WTC11 (cell line): ENCODE results near the gene LRRFIP2. TPM values are rescaled to one million over a fixed set of nuclear protein-coding genes. Genes with fewer than 3 reads are reported as not detected.

Experiments
- ATAC-seq: fragments of 200-7000 bp; cut with Tn5 transposase; 2 replicates; pipeline ENCODE4 v1.10.0; 2021; ENCODE audit warnings: mild to moderate bottlenecking, moderate library complexity
- CTCF ChIA-PET: fragments of 300-600 bp; sonication (Branson Sonifier 250); formaldehyde crosslinking; loops from one replicate; lab custom pipeline; 2021; ENCODE audit warnings: antibody characterized with exemption; lab: Charles Lee
- POLR2A ChIA-PET: fragments of 350-600 bp; sonication (Branson Sonifier 250); formaldehyde crosslinking; loops from one replicate; lab custom pipeline; 2021; ENCODE audit warnings: antibody characterized with exemption; lab: Charles Lee
- DNase-seq: peaks from one replicate; pipeline ENCODE4 v3.0.0; 2021; ENCODE audit warnings: low spot score
- H3K27ac Mint-ChIP-seq: 2 replicates; pipeline ENCODE4 v1.8.0; 2021; ENCODE audit warnings: mixed read lengths
- H3K27me3 Mint-ChIP-seq: 2 replicates; pipeline ENCODE4 v1.8.0; 2021; ENCODE audit warnings: low read depth, mild to moderate bottlenecking, moderate library complexity, mixed read lengths
- H3K36me3 Mint-ChIP-seq: 2 replicates; pipeline ENCODE4 v1.8.0; 2021; ENCODE audit warnings: mixed read lengths
- H3K4me1 Mint-ChIP-seq: 2 replicates; pipeline ENCODE4 v1.8.0; 2022; ENCODE audit warnings: mixed read lengths
- H3K4me3 Mint-ChIP-seq: 2 replicates; pipeline ENCODE4 v1.8.0; 2021; ENCODE audit warnings: mild to moderate bottlenecking, moderate library complexity, mixed read lengths
- H3K9me3 Mint-ChIP-seq: 2 replicates; pipeline ENCODE4 v1.8.0; 2021; ENCODE audit warnings: mixed read lengths
- CBFB ChIP-seq: sonication (generic); formaldehyde crosslinking; IDR thresholded peaks from 2 replicates; pipeline ENCODE4 v1.8.1; 2022; ENCODE audit warnings: mild to moderate bottlenecking, low read depth, missing genetic modification reagents
- E2F1 ChIP-seq: sonication (generic); formaldehyde crosslinking; IDR thresholded peaks from 2 replicates; pipeline ENCODE4 v1.8.0; 2022; ENCODE audit warnings: mild to moderate bottlenecking, missing genetic modification reagents
- E2F5 ChIP-seq: sonication (generic); formaldehyde crosslinking; IDR thresholded peaks from 2 replicates; pipeline ENCODE4 v1.8.1; 2022; ENCODE audit warnings: mild to moderate bottlenecking, moderate library complexity, missing genetic modification reagents
- ELF4 ChIP-seq: sonication (generic); formaldehyde crosslinking; IDR thresholded peaks from 2 replicates; pipeline ENCODE4 v1.8.1; 2022; ENCODE audit warnings: low read depth, mild to moderate bottlenecking, moderate library complexity, missing genetic modification reagents
- ETV6 ChIP-seq: sonication (generic); formaldehyde crosslinking; IDR thresholded peaks from 2 replicates; pipeline ENCODE4 v1.8.1; 2022; ENCODE audit warnings: mild to moderate bottlenecking, missing genetic modification reagents
- HMGA2 ChIP-seq: fragments of 250-450 bp; sonication (Bioruptor Pico); IDR thresholded peaks from 2 replicates; pipeline ENCODE4 v1.4.0; 2021; ENCODE audit warnings: mild to moderate bottlenecking, moderate library complexity
- IRF2 ChIP-seq: sonication (generic); formaldehyde crosslinking; IDR thresholded peaks from 2 replicates; pipeline ENCODE4 v1.8.0; 2022; ENCODE audit warnings: low read depth, missing genetic modification reagents, borderline replicate concordance
- RELA ChIP-seq: sonication (generic); formaldehyde crosslinking; IDR thresholded peaks from 2 replicates; pipeline ENCODE4 v1.8.1; 2022; ENCODE audit warnings: missing genetic modification reagents, mild to moderate bottlenecking, borderline replicate concordance
- SMAD3 ChIP-seq: sonication (generic); formaldehyde crosslinking; IDR thresholded peaks from 2 replicates; pipeline ENCODE4 v1.8.0; 2022; ENCODE audit warnings: missing genetic modification reagents, mild to moderate bottlenecking, borderline replicate concordance
- SMAD4 ChIP-seq: sonication (generic); formaldehyde crosslinking; IDR thresholded peaks from 2 replicates; pipeline ENCODE4 v1.8.0; 2022; ENCODE audit warnings: mild to moderate bottlenecking, missing genetic modification reagents
- ZBTB21 ChIP-seq: sonication (generic); formaldehyde crosslinking; IDR thresholded peaks from 2 replicates; pipeline ENCODE4 v1.8.1; 2023; ENCODE audit warnings: mild to moderate bottlenecking, missing genetic modification reagents, borderline replicate concordance
- ZNF121 ChIP-seq: sonication (generic); formaldehyde crosslinking; IDR thresholded peaks from 2 replicates; pipeline ENCODE4 v1.8.0; 2023; ENCODE audit warnings: missing genetic modification reagents
- ZNF138 ChIP-seq: sonication (generic); formaldehyde crosslinking; conservative IDR thresholded peaks from 2 replicates; pipeline ENCODE4 v1.8.1; 2022; ENCODE audit warnings: mild to moderate bottlenecking, moderate library complexity, missing genetic modification reagents
- ZNF232 ChIP-seq: sonication (generic); formaldehyde crosslinking; IDR thresholded peaks from 2 replicates; pipeline ENCODE4 v1.8.0; 2022; ENCODE audit warnings: mild to moderate bottlenecking, missing genetic modification reagents
- ZNF263 ChIP-seq: sonication (generic); formaldehyde crosslinking; IDR thresholded peaks from 2 replicates; pipeline ENCODE4 v1.8.1; 2022; ENCODE audit warnings: low read depth, mild to moderate bottlenecking, moderate library complexity, missing genetic modification reagents
- ZNF416 ChIP-seq: fragments of 250-450 bp; sonication (Bioruptor Pico); IDR thresholded peaks from 2 replicates; pipeline ENCODE4 v1.9.0; 2021; ENCODE audit warnings: mild to moderate bottlenecking, inconsistent platforms
- ZNF532 ChIP-seq: fragments of 250-450 bp; sonication (Bioruptor Pico); IDR thresholded peaks from 2 replicates; pipeline ENCODE4 v1.9.0; 2021; ENCODE audit warnings: mild to moderate bottlenecking, borderline replicate concordance
- total RNA-seq: library from RNA; stranded (reverse); gene quantifications from 3 replicates; pipeline ENCODE4 v1.2.3, GENCODE V29; 2021
- TF ChIP-seq, protein P1 (sequence below): sonication (generic); formaldehyde crosslinking; IDR thresholded peaks from 2 replicates; pipeline ENCODE4 v1.8.0; 2023; ENCODE audit warnings: mild to moderate bottlenecking, missing genetic modification reagents
- TF ChIP-seq, protein P2 (sequence below): fragments of 250-450 bp; sonication (Bioruptor Pico); IDR thresholded peaks from 2 replicates; pipeline ENCODE4 v1.9.0; 2021; ENCODE audit warnings: mild to moderate bottlenecking
- TF ChIP-seq, protein P3 (sequence below): fragments of 200-600 bp; IDR thresholded peaks from 2 replicates; pipeline ENCODE4 v1.8.0; 2022; ENCODE audit warnings: antibody characterized with exemption

Gene LRRFIP2
- total RNA-seq, 1 experiment from 2014 or later, result 23.7 TPM

DNA sequence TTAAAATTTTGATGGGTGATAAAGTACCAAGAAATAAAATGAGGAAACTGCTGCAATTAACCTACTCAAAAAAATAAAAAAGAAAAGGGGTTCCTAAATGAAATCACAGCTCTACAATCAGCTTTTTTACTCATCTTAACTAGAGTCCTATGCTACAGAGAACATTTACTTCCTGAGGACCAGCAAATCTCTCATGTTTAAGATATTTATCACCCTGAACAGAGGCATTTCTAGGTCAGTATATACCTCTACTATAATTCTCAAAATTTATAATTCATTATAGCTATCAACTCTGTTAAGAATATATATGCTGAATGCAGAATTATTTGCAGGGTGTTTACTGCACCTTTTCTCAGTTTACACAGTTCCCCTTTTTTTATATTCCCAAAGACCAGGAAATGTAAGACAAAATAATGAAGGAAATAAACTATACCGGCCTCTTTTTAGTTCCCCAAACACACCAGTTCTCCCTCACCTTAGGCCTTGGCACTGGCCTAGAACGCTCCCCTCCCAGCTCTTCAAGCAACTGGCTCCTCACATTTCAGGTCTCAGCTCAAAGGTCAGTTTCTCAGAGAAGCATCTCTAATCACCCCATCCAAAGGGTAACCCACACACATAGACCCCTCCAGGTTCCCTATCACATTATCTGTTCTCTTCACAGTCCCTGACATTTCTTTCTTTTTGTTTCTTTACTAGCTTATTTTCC, 71.1 kb downstream of the LRRFIP2 start:
- Mint-ChIP-seq H3K4me1 (no peaks in the 10 kb centered on the region), H3K4me3 (no peak overlapping the region), H3K9me3 (no peaks in the 10 kb centered on the region), H3K27me3 (no peaks in the 10 kb centered on the region), H3K27ac (peak overlapping the region; percentile 25; the same call in 1 of the 2 replicates), H3K36me3 (no peaks in the 10 kb centered on the region)
- ChIA-PET POLR2A (interaction anchor here (0.6 kb wide), 1 partner anchor 123 kb away, joined by 7 read pairs; no protein-coding TSS in a partner anchor), CTCF (interaction anchor here (0.5 kb wide), 1 partner anchor 545 kb away, joined by 3 read pairs; no protein-coding TSS in a partner anchor)
- DNase-seq (no peak), ATAC-seq (no peak)
- TF ChIP-seq ZNF416, result no peak
- no peak for TF ChIP-seq HMGA2
- TF ChIP-seq ETV6, result no peak
- TF ChIP-seq ELF4 (CRISPR knock-in tag), result no peak
- no peak for TF ChIP-seq ZNF138 (CRISPR knock-in tag)
- no peak for TF ChIP-seq CBFB

GRCh38 chr3:37100411-37100810, 74.0 kb downstream of the LRRFIP2 start:
- no peak for DNase-seq
- H3K27me3 Mint-ChIP-seq, result no peaks in the 10 kb centered on the region
- H3K36me3 Mint-ChIP-seq, result no peaks in the 10 kb centered on the region
- H3K27ac Mint-ChIP-seq, result no peak overlapping the region
- ATAC-seq, result no peak
- no peak overlapping the region for H3K4me3 Mint-ChIP-seq
- no peaks in the 10 kb centered on the region for H3K9me3 Mint-ChIP-seq
- CTCF ChIA-PET, result no interaction called here
- no peak for TF ChIP-seq HMGA2
- no peak for TF ChIP-seq ZNF121 (CRISPR knock-in tag)
- TF ChIP-seq, protein P1, sequence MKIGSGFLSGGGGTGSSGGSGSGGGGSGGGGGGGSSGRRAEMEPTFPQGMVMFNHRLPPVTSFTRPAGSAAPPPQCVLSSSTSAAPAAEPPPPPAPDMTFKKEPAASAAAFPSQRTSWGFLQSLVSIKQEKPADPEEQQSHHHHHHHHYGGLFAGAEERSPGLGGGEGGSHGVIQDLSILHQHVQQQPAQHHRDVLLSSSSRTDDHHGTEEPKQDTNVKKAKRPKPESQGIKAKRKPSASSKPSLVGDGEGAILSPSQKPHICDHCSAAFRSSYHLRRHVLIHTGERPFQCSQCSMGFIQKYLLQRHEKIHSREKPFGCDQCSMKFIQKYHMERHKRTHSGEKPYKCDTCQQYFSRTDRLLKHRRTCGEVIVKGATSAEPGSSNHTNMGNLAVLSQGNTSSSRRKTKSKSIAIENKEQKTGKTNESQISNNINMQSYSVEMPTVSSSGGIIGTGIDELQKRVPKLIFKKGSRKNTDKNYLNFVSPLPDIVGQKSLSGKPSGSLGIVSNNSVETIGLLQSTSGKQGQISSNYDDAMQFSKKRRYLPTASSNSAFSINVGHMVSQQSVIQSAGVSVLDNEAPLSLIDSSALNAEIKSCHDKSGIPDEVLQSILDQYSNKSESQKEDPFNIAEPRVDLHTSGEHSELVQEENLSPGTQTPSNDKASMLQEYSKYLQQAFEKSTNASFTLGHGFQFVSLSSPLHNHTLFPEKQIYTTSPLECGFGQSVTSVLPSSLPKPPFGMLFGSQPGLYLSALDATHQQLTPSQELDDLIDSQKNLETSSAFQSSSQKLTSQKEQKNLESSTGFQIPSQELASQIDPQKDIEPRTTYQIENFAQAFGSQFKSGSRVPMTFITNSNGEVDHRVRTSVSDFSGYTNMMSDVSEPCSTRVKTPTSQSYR (CRISPR knock-in tag), result no peak
- TF ChIP-seq RELA, result no peak
- TF ChIP-seq E2F1 (CRISPR knock-in tag), result no peak
- no peak for TF ChIP-seq IRF2 (CRISPR knock-in tag)
- no peak for TF ChIP-seq ZBTB21 (CRISPR knock-in tag)
- TF ChIP-seq, protein P2, sequence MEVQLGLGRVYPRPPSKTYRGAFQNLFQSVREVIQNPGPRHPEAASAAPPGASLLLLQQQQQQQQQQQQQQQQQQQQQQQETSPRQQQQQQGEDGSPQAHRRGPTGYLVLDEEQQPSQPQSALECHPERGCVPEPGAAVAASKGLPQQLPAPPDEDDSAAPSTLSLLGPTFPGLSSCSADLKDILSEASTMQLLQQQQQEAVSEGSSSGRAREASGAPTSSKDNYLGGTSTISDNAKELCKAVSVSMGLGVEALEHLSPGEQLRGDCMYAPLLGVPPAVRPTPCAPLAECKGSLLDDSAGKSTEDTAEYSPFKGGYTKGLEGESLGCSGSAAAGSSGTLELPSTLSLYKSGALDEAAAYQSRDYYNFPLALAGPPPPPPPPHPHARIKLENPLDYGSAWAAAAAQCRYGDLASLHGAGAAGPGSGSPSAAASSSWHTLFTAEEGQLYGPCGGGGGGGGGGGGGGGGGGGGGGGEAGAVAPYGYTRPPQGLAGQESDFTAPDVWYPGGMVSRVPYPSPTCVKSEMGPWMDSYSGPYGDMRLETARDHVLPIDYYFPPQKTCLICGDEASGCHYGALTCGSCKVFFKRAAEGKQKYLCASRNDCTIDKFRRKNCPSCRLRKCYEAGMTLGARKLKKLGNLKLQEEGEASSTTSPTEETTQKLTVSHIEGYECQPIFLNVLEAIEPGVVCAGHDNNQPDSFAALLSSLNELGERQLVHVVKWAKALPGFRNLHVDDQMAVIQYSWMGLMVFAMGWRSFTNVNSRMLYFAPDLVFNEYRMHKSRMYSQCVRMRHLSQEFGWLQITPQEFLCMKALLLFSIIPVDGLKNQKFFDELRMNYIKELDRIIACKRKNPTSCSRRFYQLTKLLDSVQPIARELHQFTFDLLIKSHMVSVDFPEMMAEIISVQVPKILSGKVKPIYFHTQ (CRISPR knock-in tag), result no peak
- TF ChIP-seq SMAD3, result no peak
- TF ChIP-seq E2F5 (CRISPR knock-in tag), result no peak
- TF ChIP-seq ZNF532, result no peak
- TF ChIP-seq, protein P3, sequence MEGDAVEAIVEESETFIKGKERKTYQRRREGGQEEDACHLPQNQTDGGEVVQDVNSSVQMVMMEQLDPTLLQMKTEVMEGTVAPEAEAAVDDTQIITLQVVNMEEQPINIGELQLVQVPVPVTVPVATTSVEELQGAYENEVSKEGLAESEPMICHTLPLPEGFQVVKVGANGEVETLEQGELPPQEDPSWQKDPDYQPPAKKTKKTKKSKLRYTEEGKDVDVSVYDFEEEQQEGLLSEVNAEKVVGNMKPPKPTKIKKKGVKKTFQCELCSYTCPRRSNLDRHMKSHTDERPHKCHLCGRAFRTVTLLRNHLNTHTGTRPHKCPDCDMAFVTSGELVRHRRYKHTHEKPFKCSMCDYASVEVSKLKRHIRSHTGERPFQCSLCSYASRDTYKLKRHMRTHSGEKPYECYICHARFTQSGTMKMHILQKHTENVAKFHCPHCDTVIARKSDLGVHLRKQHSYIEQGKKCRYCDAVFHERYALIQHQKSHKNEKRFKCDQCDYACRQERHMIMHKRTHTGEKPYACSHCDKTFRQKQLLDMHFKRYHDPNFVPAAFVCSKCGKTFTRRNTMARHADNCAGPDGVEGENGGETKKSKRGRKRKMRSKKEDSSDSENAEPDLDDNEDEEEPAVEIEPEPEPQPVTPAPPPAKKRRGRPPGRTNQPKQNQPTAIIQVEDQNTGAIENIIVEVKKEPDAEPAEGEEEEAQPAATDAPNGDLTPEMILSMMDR, result no peak
- no peak for TF ChIP-seq ZNF263 (CRISPR knock-in tag)
- no peak for TF ChIP-seq SMAD4
- TF ChIP-seq ZNF232 (CRISPR knock-in tag), result no peak
- POLR2A ChIA-PET, result no interaction called here
- peaks cover 4% of the 10 kb centered on the region for H3K4me1 Mint-ChIP-seq
